Common myeloid progenitor, CD34-positive (primary cell): Measurements from ENCODE around the gene FBN1.

Source experiments
- CTCF ChIA-PET: fragments of 350-600 bp; sonication (Branson Sonifier 250); formaldehyde crosslinking; loops from one replicate; lab custom pipeline; 2021; ENCODE audit warnings: antibody characterized with exemption; lab: Charles Lee
- POLR2A ChIA-PET: fragments of 350-600 bp; sonication (Branson Sonifier 250); formaldehyde crosslinking; loops from one replicate; lab custom pipeline; 2021; ENCODE audit warnings: antibody characterized with exemption; lab: Charles Lee
- DNase-seq, 3 donors: peaks; one replicate each; pipeline versions ENCODE4 v3.0.0 to v3.0.0-alpha.2; 2013
- H3K27ac ChIP-seq, 2 experiments: 1 replicate in 1 of 2; 2 replicates in 1 of 2; pipeline ENCODE4 v1.7.0; 2013; ENCODE audit warnings: inconsistent platforms in 2 of 2, low read length in 2 of 2, mild to moderate bottlenecking in 2 of 2, low read depth in 1 of 2, moderate library complexity in 1 of 2; ENCODE audit not compliant: severe bottlenecking in 2 of 2, insufficient read depth in 1 of 2, poor library complexity in 1 of 2
- H3K27me3 ChIP-seq, 5 experiments: replicated peaks in 2 of 5; 1 replicate in 3 of 5; 2 replicates in 2 of 5; pipeline versions ENCODE4 v1.6.1 to v1.7.0; 2013; ENCODE audit warnings: low read length in 4 of 5, mild to moderate bottlenecking in 2 of 5, moderate library complexity in 2 of 5, inconsistent platforms in 1 of 5; ENCODE audit not compliant: insufficient read depth in 5 of 5, control insufficient read depth in 4 of 5
- H3K36me3 ChIP-seq, 4 experiments: 1 replicate in 2 of 4; 2 replicates in 2 of 4; pipeline versions ENCODE4 v1.6.1 to v1.7.0; 2013; ENCODE audit warnings: low read length in 3 of 4, control low read depth in 1 of 4, mild to moderate bottlenecking in 1 of 4; ENCODE audit not compliant: control insufficient read depth in 4 of 4, insufficient read depth in 4 of 4
- H3K4me1 ChIP-seq, 4 experiments: 1 replicate in 3 of 4; 2 replicates in 1 of 4; pipeline versions ENCODE4 v1.6.1 to v1.7.1; 2013; ENCODE audit warnings: low read length in 3 of 4, mild to moderate bottlenecking in 3 of 4, control low read depth in 1 of 4, inconsistent platforms in 1 of 4, moderate library complexity in 1 of 4; ENCODE audit not compliant: control insufficient read depth in 4 of 4, insufficient read depth in 4 of 4; ENCODE audit errors: control extremely low read depth in 1 of 4
- H3K4me3 ChIP-seq, 7 experiments: 1 replicate in 4 of 7; 2 replicates in 3 of 7; pipeline versions ENCODE4 v1.5.1 to v1.7.0; 2013; ENCODE audit warnings: mild to moderate bottlenecking in 7 of 7, low read length in 6 of 7, moderate library complexity in 6 of 7, inconsistent platforms in 2 of 7, low read depth in 2 of 7, control low read depth in 1 of 7; ENCODE audit not compliant: insufficient read depth in 4 of 7, control insufficient read depth in 1 of 7; ENCODE audit errors: extremely low read depth in 1 of 7
- H3K9me3 ChIP-seq, 5 experiments: 1 replicate in 4 of 5; 2 replicates in 1 of 5; pipeline versions ENCODE4 v1.6.1 to v1.7.1; 2013; ENCODE audit warnings: low read length in 4 of 5, mild to moderate bottlenecking in 2 of 5, inconsistent platforms in 1 of 5, low read depth in 1 of 5, moderate library complexity in 1 of 5; ENCODE audit not compliant: control insufficient read depth in 4 of 5, insufficient read depth in 2 of 5; ENCODE audit errors: control extremely low read depth in 1 of 5
- WGBS: methylation state at CpG from one replicate; pipeline ENCODE4 v1.1.5; 2013; ENCODE audit not compliant: insufficient coverage; 5-methylcytosine and 5-hydroxymethylcytosine counted together

The FBN1 gene

GRCh38 chr15:48578965-48579364 is 66.5 kb downstream of the FBN1 start:
- H3K9me3 ChIP-seq: peaks cover 0 to 1% (median 0%) of the 10 kb centered on the region in 5 experiments
- H3K27me3 ChIP-seq: no peaks in the 10 kb centered on the region
- ChIA-PET POLR2A (no interaction called here), CTCF (interaction anchor here (0.7 kb wide), 1 partner anchor 14 kb away, joined by 3 read pairs; no protein-coding TSS in a partner anchor)
- no peak overlapping the region for H3K27ac ChIP-seq
- WGBS: 100% methylated on average over 1 of the region's 2 CpGs
- peaks cover 0 to 2% (median 0%) of the 10 kb centered on the region in 4 experiments for H3K36me3 ChIP-seq
- no peak overlapping the region for H3K4me3 ChIP-seq
- no peak for DNase-seq
- no peaks in the 10 kb centered on the region for H3K4me1 ChIP-seq

DNA sequence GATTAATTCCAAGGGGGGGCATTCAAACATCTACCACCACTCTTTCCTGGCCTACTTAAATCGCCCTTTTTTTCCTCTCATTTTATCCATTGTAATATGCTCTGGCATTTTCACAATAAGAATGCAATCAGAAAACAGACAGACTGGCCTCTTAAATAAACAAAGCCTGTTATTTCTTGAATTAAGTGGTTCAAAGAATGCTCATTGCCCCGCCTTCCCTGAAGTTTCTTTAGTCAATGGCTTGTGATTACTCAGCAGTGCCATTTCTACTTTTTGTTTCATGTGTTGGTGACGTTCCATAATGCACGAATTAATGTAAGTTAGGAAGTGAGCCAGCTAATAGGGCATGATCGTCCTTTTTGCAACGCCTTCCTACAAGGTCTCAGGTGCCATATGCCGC is 68.0 kb downstream of the FBN1 start:
- no peak for DNase-seq
- 93% methylated on average over 7 of the region's 7 CpGs for WGBS
- Histone ChIP-seq H3K36me3 (peaks cover 0 to 2% (median 0%) of the 10 kb centered on the region in 4 experiments), H3K4me3 (no peak overlapping the region), H3K9me3 (peaks cover 0 to 1% (median 0%) of the 10 kb centered on the region in 5 experiments), H3K27me3 (no peaks in the 10 kb centered on the region), H3K4me1 (no peaks in the 10 kb centered on the region), H3K27ac (no peak overlapping the region)
- ChIA-PET CTCF (no interaction called here), POLR2A (no interaction called here)

DNA sequence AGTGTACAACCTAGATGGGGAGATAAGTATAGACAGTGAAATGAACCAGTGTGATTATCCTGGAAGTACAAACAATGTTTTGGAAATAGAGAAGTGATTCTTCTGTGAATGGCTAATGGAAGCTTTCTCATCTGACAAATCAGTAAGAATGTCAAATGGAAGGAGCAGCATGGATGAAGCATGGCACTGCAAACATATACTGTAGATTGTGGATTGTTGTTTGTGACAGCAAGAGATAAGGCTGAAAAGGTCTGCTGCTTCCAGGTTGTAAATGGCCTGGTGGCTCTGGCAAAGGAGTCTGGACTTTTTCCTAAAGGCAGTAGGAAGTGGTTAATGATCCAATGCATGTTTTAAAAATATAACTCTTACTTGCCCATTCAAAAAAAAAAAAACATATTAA is 71.3 kb downstream of the FBN1 start:
- ChIA-PET CTCF (no interaction called here), POLR2A (no interaction called here)
- DNase-seq: no peak
- H3K9me3 ChIP-seq: peaks cover 0 to 1% (median 0%) of the 10 kb centered on the region in 5 experiments
- H3K27me3 ChIP-seq: no peaks in the 10 kb centered on the region
- H3K27ac ChIP-seq: no peak overlapping the region
- H3K4me3 ChIP-seq: no peak overlapping the region
- H3K36me3 ChIP-seq: peaks cover 0 to 2% (median 0%) of the 10 kb centered on the region in 4 experiments
- no peaks in the 10 kb centered on the region for H3K4me1 ChIP-seq

DNA sequence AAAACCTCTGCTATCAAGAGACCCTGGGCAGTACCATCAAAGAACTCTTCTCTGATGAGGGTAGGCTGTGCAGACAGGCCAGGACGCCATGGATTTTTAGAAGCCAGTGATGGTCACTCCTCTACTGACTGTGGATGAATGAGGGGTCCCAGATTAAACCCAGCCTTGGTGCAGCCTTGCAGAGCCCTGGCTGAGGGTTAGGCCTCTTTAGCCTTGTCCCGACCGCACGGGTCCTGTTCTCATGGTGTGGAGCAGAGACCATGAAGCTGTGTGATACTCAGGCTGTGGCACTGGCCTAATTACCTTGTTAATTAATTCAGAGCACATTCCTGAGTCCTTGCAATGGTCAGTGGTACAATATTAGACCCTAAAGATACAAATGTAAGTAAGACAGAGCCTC is 71.7 kb downstream of the FBN1 start:
- DNase-seq: no peak
- Histone ChIP-seq H3K36me3 (peaks cover 0 to 2% (median 0%) of the 10 kb centered on the region in 4 experiments), H3K4me3 (no peak overlapping the region), H3K4me1 (no peaks in the 10 kb centered on the region), H3K27me3 (no peaks in the 10 kb centered on the region), H3K9me3 (peaks cover 0 to 2% (median 0%) of the 10 kb centered on the region in 5 experiments), H3K27ac (no peak overlapping the region)
- 100% methylated on average over 4 of the region's 4 CpGs for WGBS
- ChIA-PET CTCF (interaction anchor here (1.1 kb wide), 1 partner anchor 16 kb away, joined by 4 read pairs; no protein-coding TSS in a partner anchor), POLR2A (no interaction called here)

GRCh38 chr15:48572823-48573222 is 72.7 kb downstream of the FBN1 start:
- H3K36me3 ChIP-seq: peaks cover 0 to 2% (median 0%) of the 10 kb centered on the region in 4 experiments
- DNase-seq: no peak
- POLR2A ChIA-PET: no interaction called here
- no peak overlapping the region for H3K4me3 ChIP-seq
- H3K27me3 ChIP-seq: no peaks in the 10 kb centered on the region
- no peak overlapping the region for H3K27ac ChIP-seq
- H3K9me3 ChIP-seq: peaks cover 0 to 5% (median 0%) of the 10 kb centered on the region in 5 experiments
- CTCF ChIA-PET: interaction anchor here (1.1 kb wide), 1 partner anchor 15 kb away, joined by 4 read pairs; no protein-coding TSS in a partner anchor
- no peaks in the 10 kb centered on the region for H3K4me1 ChIP-seq
- 86% methylated on average over 2 of the region's 5 CpGs for WGBS

DNA sequence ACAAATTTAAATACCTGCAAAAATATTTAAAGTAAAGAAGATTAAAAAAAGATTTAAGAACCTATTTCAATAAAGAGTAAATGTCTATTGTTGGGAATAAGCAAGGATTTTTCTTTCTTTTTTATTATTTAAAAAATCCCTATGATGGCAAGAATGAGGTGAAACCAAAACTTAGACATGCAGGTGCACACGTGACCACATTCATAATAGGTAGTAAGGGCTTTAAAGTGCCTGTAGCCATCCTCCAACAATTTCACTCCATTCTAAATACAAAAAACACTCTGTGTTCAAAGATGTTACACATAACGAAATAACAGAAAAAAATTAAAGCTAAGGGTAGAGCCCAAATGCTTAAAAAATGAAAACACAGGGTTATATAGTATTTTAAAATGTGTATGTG is 74.0 kb downstream of the FBN1 start:
- ChIA-PET POLR2A (no interaction called here), CTCF (no interaction called here)
- Histone ChIP-seq H3K9me3 (peaks cover 0 to 5% (median 0%) of the 10 kb centered on the region in 5 experiments), H3K27me3 (no peaks in the 10 kb centered on the region), H3K27ac (no peak overlapping the region), H3K4me1 (no peaks in the 10 kb centered on the region), H3K4me3 (no peak overlapping the region), H3K36me3 (peaks cover 0 to 2% (median 0%) of the 10 kb centered on the region in 4 experiments)
- WGBS: no CpG with 5 or more reads among the region's 2 CpGs
- no peak for DNase-seq

DNA sequence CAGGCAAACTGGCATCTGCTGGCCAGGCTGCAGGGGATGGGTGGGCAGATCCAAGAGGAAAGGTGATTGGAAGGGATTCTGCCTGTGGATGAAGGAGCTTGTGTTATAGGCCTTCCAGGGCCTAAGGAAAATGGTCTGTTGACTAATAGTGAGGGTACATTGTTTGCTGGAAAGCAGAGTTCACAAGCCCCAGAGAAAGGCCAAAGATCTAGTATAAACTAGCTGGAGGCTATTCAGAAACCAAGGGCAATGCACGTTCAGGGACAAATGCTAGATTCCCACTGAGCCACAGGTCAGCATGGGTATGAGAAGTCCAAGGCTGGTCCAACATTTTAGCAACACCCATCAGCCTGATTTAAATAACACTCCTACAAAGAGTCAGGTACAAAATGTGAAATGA is 74.7 kb downstream of the FBN1 start:
- Histone ChIP-seq H3K27me3 (no peaks in the 10 kb centered on the region), H3K9me3 (peaks cover 0 to 5% (median 0%) of the 10 kb centered on the region in 5 experiments), H3K27ac (no peak overlapping the region), H3K36me3 (peaks cover 0 to 2% (median 0%) of the 10 kb centered on the region in 4 experiments), H3K4me3 (no peak overlapping the region), H3K4me1 (no peaks in the 10 kb centered on the region)
- WGBS: 100% methylated on average over 1 of the region's 1 CpG
- ChIA-PET CTCF (no interaction called here), POLR2A (no interaction called here)
- DNase-seq: no peak
